HG03432 (cell line): ENCODE measurements around the gene GMDS.

Experiments
- ATAC-seq: cut with Tn5 transposase; IDR thresholded peaks from one replicate; pipeline ENCODE4 v1.9.1; 2021; ENCODE audit warnings: mild to moderate bottlenecking, moderate library complexity; ENCODE audit not compliant: unreplicated experiment

Gene GMDS

GRCh38 chr6:2245103-2245876, at the start of gene GMDS:
TSS of gene GMDS (minus strand) at chr6:2245605.
- ATAC-seq: peak; percentile 96

GRCh38 chr6:2285510-2285909, 40.1 kb upstream of the GMDS start:
- no peak for ATAC-seq

GRCh38 chr6:2275892-2276242, 30.5 kb upstream of the GMDS start:
- no peak for ATAC-seq

- no peak for ATAC-seq
Observed at GRCh38 chr6:2274981-2275891, 29.8 kb upstream of the GMDS start.

- no peak for ATAC-seq
Observed at GRCh38 chr6:2272696-2273095, 27.3 kb upstream of the GMDS start.

GRCh38 chr6:2270054-2270453, 24.6 kb upstream of the GMDS start:
- no peak for ATAC-seq

- ATAC-seq: no peak
Observed at GRCh38 chr6:2266841-2267240, 21.4 kb upstream of the GMDS start.

GRCh38 chr6:2266031-2266795, 20.8 kb upstream of the GMDS start:
- no peak for ATAC-seq

- ATAC-seq: no peak
Observed at GRCh38 chr6:2264932-2265331, 19.5 kb upstream of the GMDS start.

GRCh38 chr6:2263896-2264295, 18.5 kb upstream of the GMDS start:
- no peak for ATAC-seq

GRCh38 chr6:2259574-2259973, 14.2 kb upstream of the GMDS start:
- ATAC-seq: no peak

- no peak for ATAC-seq
Observed at GRCh38 chr6:2259002-2259494, 13.6 kb upstream of the GMDS start.

- ATAC-seq: no peak
Observed at GRCh38 chr6:2258112-2258511, 12.7 kb upstream of the GMDS start.

- no peak for ATAC-seq
Observed at GRCh38 chr6:2257363-2257762, 12.0 kb upstream of the GMDS start.

GRCh38 chr6:2254747-2255146, 9.3 kb upstream of the GMDS start:
- ATAC-seq: no peak

- no peak for ATAC-seq
Observed at GRCh38 chr6:2249126-2249525, 3.7 kb upstream of the GMDS start.

- ATAC-seq: no peak
Observed at GRCh38 chr6:2247664-2248063, 2.3 kb upstream of the GMDS start.

GRCh38 chr6:2245877-2246863, 765 bp upstream of the GMDS start:
- peak; percentile 16 for ATAC-seq

GRCh38 chr6:2244261-2245102, 923 bp downstream of the GMDS start:
- ATAC-seq: no peak
